ENCODE measurements around the gene MYO1B.

Gene MYO1B

GRCh38 chr2:191264647-191265081 lies 19.5 kb downstream of the MYO1B start:
- DNase-seq, result no peak

- DNase-seq, result no peak
These were observed 20.3 kb downstream of the MYO1B start for GRCh38 chr2:191265311-191266170.

GRCh38 chr2:191266201-191266600 lies 21.0 kb downstream of the MYO1B start:
- no peak for DNase-seq

- DNase-seq, result no peak
These were observed 23.4 kb downstream of the MYO1B start for GRCh38 chr2:191268596-191268995.

- no peak for DNase-seq
These were observed 25.3 kb downstream of the MYO1B start for GRCh38 chr2:191270306-191271161.

GRCh38 chr2:191272064-191272463 lies 26.9 kb downstream of the MYO1B start:
- no peak for DNase-seq

- DNase-seq, result no peak
These were observed 29.2 kb downstream of the MYO1B start for GRCh38 chr2:191274413-191274815.

- DNase-seq, result no peak
These were observed 31.7 kb downstream of the MYO1B start for GRCh38 chr2:191276792-191277465.

GRCh38 chr2:191280290-191280689 lies 35.1 kb downstream of the MYO1B start:
- DNase-seq, result no peak

GRCh38 chr2:191280834-191281756 lies 35.9 kb downstream of the MYO1B start:
- DNase-seq, result no peak

- no peak for DNase-seq
These were observed 40.0 kb downstream of the MYO1B start for GRCh38 chr2:191285252-191285651.

- no peak for DNase-seq
These were observed 42.6 kb downstream of the MYO1B start for GRCh38 chr2:191287820-191288219.

GRCh38 chr2:191289049-191289448 lies 43.8 kb downstream of the MYO1B start:
- no peak for DNase-seq

- no peak for DNase-seq
These were observed 46.3 kb downstream of the MYO1B start for GRCh38 chr2:191291471-191291870.

- DNase-seq, result no peak
These were observed 47.7 kb downstream of the MYO1B start for GRCh38 chr2:191292869-191293268.

GRCh38 chr2:191295088-191295487 lies 49.9 kb downstream of the MYO1B start:
- DNase-seq, result no peak

- DNase-seq, result no peak
These were observed 51.1 kb downstream of the MYO1B start for GRCh38 chr2:191296083-191297006.

- DNase-seq, result no peak
These were observed 51.8 kb downstream of the MYO1B start for GRCh38 chr2:191297033-191297432.

GRCh38 chr2:191298306-191298705 lies 53.1 kb downstream of the MYO1B start:
- DNase-seq, result no peak

- no peak for DNase-seq
These were observed 53.8 kb downstream of the MYO1B start for GRCh38 chr2:191299010-191299409.

- DNase-seq, result no peak
These were observed 54.7 kb downstream of the MYO1B start for GRCh38 chr2:191299866-191300265.
